HCT116 (cell line): ENCODE results near the gene ALOX12B.

ENCODE experiments used
- ELF1 ChIP-seq: IDR thresholded peaks from 2 replicates; pipeline ENCODE4 v1.6.1; 2012; ENCODE audit warnings: low read depth, borderline replicate concordance
- YY1 ChIP-seq: IDR thresholded peaks from 2 replicates; pipeline ENCODE4 v1.6.1; 2011; ENCODE audit warnings: low read length, low read depth, moderate library complexity, mild to moderate bottlenecking; ENCODE audit not compliant: insufficient replicate concordance; ENCODE audit errors: extremely low read depth

- TF ChIP-seq YY1, result no peak
- no peak for TF ChIP-seq ELF1
These were observed 31.1 kb downstream of the ALOX12B start for GRCh38 chr17:8056232-8056975.
